DOHH2 (cell line): ENCODE results near the gene SHMT2.

Experiments
- H3F3A ChIP-seq: fragments of 200-600 bp; sonication (generic), shearing (Covaris generic); 2 replicates; pipeline ENCODE4 v1.6.0; 2016; ENCODE audit warnings: antibody characterized with exemption, mild to moderate bottlenecking; ENCODE audit not compliant: control insufficient read depth, insufficient read depth
- H3K27ac ChIP-seq: fragments of 200-600 bp; sonication (generic); 2 replicates; pipeline ENCODE4 v1.5.1; 2014; ENCODE audit warnings: low read depth, mild to moderate bottlenecking, low read length, moderate library complexity
- H3K27me3 ChIP-seq: fragments of 200-600 bp; sonication (generic); 2 replicates; pipeline ENCODE4 v1.6.1; 2014; ENCODE audit warnings: mild to moderate bottlenecking, low read length, mixed read lengths; ENCODE audit not compliant: control insufficient read depth
- H3K36me3 ChIP-seq: fragments of 200-600 bp; sonication (generic); 2 replicates; pipeline ENCODE4 v1.6.1; 2014; ENCODE audit warnings: mild to moderate bottlenecking, low read length, moderate library complexity, mixed read lengths; ENCODE audit not compliant: control insufficient read depth
- H3K4me1 ChIP-seq: fragments of 200-600 bp; sonication (generic); 2 replicates; pipeline ENCODE4 v1.6.1; 2014; ENCODE audit warnings: mild to moderate bottlenecking, low read length, mixed read lengths; ENCODE audit not compliant: control insufficient read depth
- H3K4me2 ChIP-seq: fragments of 200-600 bp; sonication (generic); 2 replicates; pipeline ENCODE4 v1.6.0; 2014; ENCODE audit warnings: mild to moderate bottlenecking, low read length, moderate library complexity
- H3K4me3 ChIP-seq: fragments of 200-600 bp; sonication (generic); 2 replicates; pipeline ENCODE4 v1.5.1; 2014; ENCODE audit warnings: mild to moderate bottlenecking, low read length, mixed read lengths
- H3K79me2 ChIP-seq: fragments of 200-600 bp; sonication (generic); 2 replicates; pipeline ENCODE4 v1.6.1; 2014; ENCODE audit warnings: mild to moderate bottlenecking, low read length, mixed read lengths; ENCODE audit not compliant: control insufficient read depth
- H3K9me2 ChIP-seq: fragments of 200-600 bp; sonication (generic); replicated peaks from 2 replicates; pipeline ENCODE4 v1.6.1; 2014; ENCODE audit warnings: mild to moderate bottlenecking, low read length, mixed read lengths; ENCODE audit not compliant: control insufficient read depth
- H3K9me3 ChIP-seq: fragments of 200-600 bp; sonication (generic); 2 replicates; pipeline ENCODE4 v1.6.1; 2014; ENCODE audit warnings: antibody characterized with exemption, low read length, mixed read lengths; ENCODE audit not compliant: control insufficient read depth, insufficient read depth
- H4K20me1 ChIP-seq: fragments of 200-600 bp; sonication (generic); 2 replicates; pipeline ENCODE4 v1.6.0; 2014; ENCODE audit warnings: low read depth, mild to moderate bottlenecking, antibody characterized with exemption, low read length, moderate library complexity; ENCODE audit not compliant: control insufficient read depth, insufficient read depth
- EZH2phosphoT487 ChIP-seq: fragments of 200-600 bp; sonication (generic); IDR thresholded peaks from 2 replicates; pipeline ENCODE4 v1.6.1; 2017; ENCODE audit warnings: borderline replicate concordance, mild to moderate bottlenecking, antibody characterized with exemption, low read length, moderate library complexity, mixed read lengths
- TF ChIP-seq, protein P1 (sequence below): fragments of 200-600 bp; sonication (generic); IDR thresholded peaks from one replicate; pipeline ENCODE4 v1.5.1; 2014; ENCODE audit warnings: antibody characterized with exemption, mild to moderate bottlenecking, low read depth, low read length; ENCODE audit not compliant: poor library complexity, severe bottlenecking

SHMT2 gene

GRCh38 chr12:57233357-57234232 lies 4.1 kb downstream of the SHMT2 start:
- H3K27ac ChIP-seq, result peak overlapping the region; percentile 71
- H3F3A ChIP-seq, result peaks cover 41% of the 10 kb centered on the region
- peak overlapping the region; percentile 98 for H3K4me2 ChIP-seq
- H3K27me3 ChIP-seq, result no peaks in the 10 kb centered on the region
- no peaks in the 10 kb centered on the region for H3K9me2 ChIP-seq
- TF ChIP-seq EZH2phosphoT487, result no peak
- TF ChIP-seq, protein P1, sequence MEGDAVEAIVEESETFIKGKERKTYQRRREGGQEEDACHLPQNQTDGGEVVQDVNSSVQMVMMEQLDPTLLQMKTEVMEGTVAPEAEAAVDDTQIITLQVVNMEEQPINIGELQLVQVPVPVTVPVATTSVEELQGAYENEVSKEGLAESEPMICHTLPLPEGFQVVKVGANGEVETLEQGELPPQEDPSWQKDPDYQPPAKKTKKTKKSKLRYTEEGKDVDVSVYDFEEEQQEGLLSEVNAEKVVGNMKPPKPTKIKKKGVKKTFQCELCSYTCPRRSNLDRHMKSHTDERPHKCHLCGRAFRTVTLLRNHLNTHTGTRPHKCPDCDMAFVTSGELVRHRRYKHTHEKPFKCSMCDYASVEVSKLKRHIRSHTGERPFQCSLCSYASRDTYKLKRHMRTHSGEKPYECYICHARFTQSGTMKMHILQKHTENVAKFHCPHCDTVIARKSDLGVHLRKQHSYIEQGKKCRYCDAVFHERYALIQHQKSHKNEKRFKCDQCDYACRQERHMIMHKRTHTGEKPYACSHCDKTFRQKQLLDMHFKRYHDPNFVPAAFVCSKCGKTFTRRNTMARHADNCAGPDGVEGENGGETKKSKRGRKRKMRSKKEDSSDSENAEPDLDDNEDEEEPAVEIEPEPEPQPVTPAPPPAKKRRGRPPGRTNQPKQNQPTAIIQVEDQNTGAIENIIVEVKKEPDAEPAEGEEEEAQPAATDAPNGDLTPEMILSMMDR, result no peak
- no peaks in the 10 kb centered on the region for H3K9me3 ChIP-seq
- peaks cover 65% of the 10 kb centered on the region for H3K36me3 ChIP-seq
- H3K4me1 ChIP-seq, result peaks cover 91% of the 10 kb centered on the region
- peaks cover 41% of the 10 kb centered on the region for H3K79me2 ChIP-seq
- peaks cover 23% of the 10 kb centered on the region; the same call in 1 of the 2 replicates for H4K20me1 ChIP-seq
- peak overlapping the region; percentile 46 for H3K4me3 ChIP-seq

- Histone ChIP-seq H3K79me2 (peaks cover 36% of the 10 kb centered on the region), H3F3A (peaks cover 38% of the 10 kb centered on the region), H3K9me3 (no peaks in the 10 kb centered on the region), H3K27me3 (no peaks in the 10 kb centered on the region), H3K4me1 (peaks cover 90% of the 10 kb centered on the region), H3K4me3 (peak overlapping the region; percentile 46), H3K4me2 (peak overlapping the region; percentile 98), H3K27ac (peak overlapping the region; percentile 71), H3K36me3 (peaks cover 65% of the 10 kb centered on the region), H3K9me2 (no peaks in the 10 kb centered on the region), H4K20me1 (peaks cover 23% of the 10 kb centered on the region; the same call in 1 of the 2 replicates)
- TF ChIP-seq, protein P1, result no peak
- TF ChIP-seq EZH2phosphoT487, result no peak
Observed at GRCh38 chr12:57234233-57234570, 4.7 kb downstream of the SHMT2 start.

DNA sequence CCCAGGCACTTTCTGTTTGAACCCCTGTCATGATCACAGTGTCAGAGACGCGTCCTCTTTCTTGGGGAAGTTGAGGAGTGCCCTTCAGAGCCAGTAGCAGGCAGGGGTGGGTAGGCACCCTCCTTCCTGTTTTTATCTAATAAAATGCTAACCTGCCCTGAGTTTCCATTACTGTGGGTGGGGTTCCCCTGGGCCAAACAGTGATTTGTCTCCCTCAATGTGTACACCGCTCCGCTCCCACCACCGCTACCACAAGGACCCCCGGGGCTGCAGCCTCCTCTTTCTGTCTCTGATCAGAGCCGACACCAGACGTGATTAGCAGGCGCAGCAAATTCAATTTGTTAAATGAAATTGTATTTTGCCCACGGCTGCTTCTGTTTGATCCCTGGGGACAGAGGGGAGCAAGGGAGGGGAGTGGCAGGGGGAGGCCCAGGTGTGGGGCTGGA lies 5.1 kb downstream of the SHMT2 start:
- Histone ChIP-seq H3K27me3 (no peaks in the 10 kb centered on the region), H3K79me2 (peaks cover 32% of the 10 kb centered on the region), H3K9me2 (no peaks in the 10 kb centered on the region), H3K4me2 (peak overlapping the region; percentile 98), H3K27ac (peak overlapping the region; percentile 71), H3F3A (peaks cover 39% of the 10 kb centered on the region), H3K4me1 (peaks cover 91% of the 10 kb centered on the region), H3K9me3 (no peaks in the 10 kb centered on the region), H3K36me3 (peaks cover 65% of the 10 kb centered on the region), H3K4me3 (peak overlapping the region; percentile 46), H4K20me1 (peaks cover 23% of the 10 kb centered on the region; the same call in 1 of the 2 replicates)
- no peak for TF ChIP-seq EZH2phosphoT487
- TF ChIP-seq, protein P1, result no peak
